Mucosa of descending colon (tissue), 3 donors: ENCODE data around the gene MTA2. TPM values are rescaled to one million over a fixed set of nuclear protein-coding genes. Genes with fewer than 3 reads are reported as not detected.

Experiments used
- ATAC-seq: fragments of 200-7000 bp; cut with Tn5 transposase; one replicate; pipeline ENCODE4 v1.9.1; 2020; ENCODE audit warnings: mild to moderate bottlenecking, moderate library complexity
- DNase-seq, 3 donors: peaks; one replicate each; pipeline ENCODE4 v3.0.0-alpha.2; 2020
- H3K36me3 ChIP-seq: fragments of 200-600 bp; one replicate; pipeline ENCODE4 v1.8.0; 2021; ENCODE audit warnings: low read depth, mild to moderate bottlenecking
- H3K4me1 ChIP-seq: fragments of 200-600 bp; one replicate; pipeline ENCODE4 v1.8.0; 2021; ENCODE audit warnings: low read depth, mild to moderate bottlenecking
- H3K4me3 ChIP-seq: fragments of 200-600 bp; one replicate; pipeline ENCODE4 v1.8.0; 2021; ENCODE audit warnings: mild to moderate bottlenecking
- H3K9me3 ChIP-seq: fragments of 200-600 bp; one replicate; pipeline ENCODE4 v1.8.0; 2021; ENCODE audit warnings: mild to moderate bottlenecking
- intact Hi-C, 2 donors: fragments of 100-400 bp; cut with DNase I in 1 of 2; cut with micrococcal nuclease in 1 of 2; formaldehyde crosslinking; loops; one replicate each; pipeline versions ENCODE4 v1.11.0 to v1.11.1; 2022; cut with DNase I, micrococcal nuclease
- total RNA-seq, 3 donors: library from RNA; stranded (reverse); fragmentation: NEBNext Ultra II Directional in 2 of 3; extraction: Animal tissue kit (Norgen Biotek cat#: 25700) in 2 of 3; gene quantifications; one replicate each; pipeline versions ENCODE4 v1.2.1 to v1.2.4, GENCODE V29; 2021 to 2023
- TF ChIP-seq, protein P1 (sequence below): fragments of 200-600 bp; IDR thresholded peaks from one replicate; pipeline ENCODE4 v1.8.0; 2022; ENCODE audit warnings: antibody characterized with exemption, mild to moderate bottlenecking
- donor health status: DM: no; HTN: no; CAD: no; lungs with moderate emphysema.
- donor health status: DM: no; HTN: no; CAD: no.
- donor health status: DM: no; HTN: yes; CAD: no.

The MTA2 gene
- total RNA-seq, 3 donors from 2014 or later = 70.7 to 92.1 (median 89.6) TPM

DNA sequence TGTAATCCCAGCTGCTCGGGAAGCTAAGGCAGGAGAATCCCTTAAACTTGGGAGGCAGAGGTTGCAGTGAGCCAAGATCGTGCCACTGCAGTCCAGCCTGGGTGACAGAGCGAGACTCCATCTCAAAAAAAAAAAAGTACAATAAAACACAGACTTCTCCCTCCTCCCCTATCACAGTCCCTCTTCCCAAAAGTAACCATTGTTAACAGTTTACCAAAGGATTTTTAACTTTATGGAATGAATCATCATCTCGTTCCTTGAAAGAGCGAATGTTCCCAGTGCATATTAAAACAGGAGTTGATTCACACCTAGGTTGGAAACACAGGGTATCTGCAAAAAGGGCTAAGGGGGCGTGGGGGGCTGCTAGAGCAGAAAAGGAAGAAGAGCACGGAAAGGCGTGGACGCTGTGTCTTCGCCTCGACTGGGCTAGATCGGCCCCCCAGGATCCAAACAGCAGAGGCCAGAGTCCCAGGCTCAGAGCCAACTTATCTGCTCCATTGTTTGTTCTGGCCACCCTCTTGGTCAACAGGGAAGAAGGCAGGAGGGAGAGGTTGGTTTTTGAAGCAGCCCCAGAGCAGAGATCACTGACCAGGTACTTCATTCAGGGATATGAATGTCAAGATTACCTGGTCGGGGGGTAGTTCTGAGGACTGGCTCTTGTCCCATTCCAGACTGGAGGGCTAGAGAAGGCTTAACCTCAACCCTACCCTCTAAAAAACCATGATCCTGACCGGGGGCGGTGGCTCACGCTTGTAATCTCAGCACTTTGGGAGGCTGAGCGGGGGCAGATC lies 52.9 kb downstream of the MTA2 start:
- peak; percentile 16 for ATAC-seq

DNA sequence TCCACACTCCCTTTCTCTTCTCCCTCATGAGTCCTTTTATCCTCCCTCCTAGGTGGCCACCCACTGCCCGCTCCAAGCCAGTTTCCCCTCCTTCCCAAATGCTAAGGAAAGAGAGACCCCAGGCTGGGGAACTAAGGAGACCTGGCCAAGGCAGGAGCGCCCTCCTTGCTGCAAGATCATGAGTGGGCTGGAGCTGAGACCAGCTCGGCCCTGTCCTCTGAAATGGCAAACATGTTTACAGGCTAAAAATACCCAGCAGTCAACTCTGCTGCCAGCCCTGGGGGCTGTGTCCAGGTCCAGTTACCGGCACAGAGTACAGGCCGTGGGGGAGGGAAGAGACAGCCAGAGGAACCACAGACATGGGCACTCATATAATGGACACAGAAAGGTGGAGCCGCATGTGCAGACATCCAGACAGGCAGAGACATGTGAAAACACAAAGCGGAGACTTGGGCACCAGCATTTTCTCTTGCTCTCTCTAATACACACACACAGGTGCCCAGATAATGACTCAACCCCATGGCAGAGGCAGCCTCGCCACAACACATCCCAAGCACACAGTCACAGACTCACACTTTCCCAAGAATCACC lies 53.9 kb downstream of the MTA2 start:
- TF ChIP-seq, protein P1, sequence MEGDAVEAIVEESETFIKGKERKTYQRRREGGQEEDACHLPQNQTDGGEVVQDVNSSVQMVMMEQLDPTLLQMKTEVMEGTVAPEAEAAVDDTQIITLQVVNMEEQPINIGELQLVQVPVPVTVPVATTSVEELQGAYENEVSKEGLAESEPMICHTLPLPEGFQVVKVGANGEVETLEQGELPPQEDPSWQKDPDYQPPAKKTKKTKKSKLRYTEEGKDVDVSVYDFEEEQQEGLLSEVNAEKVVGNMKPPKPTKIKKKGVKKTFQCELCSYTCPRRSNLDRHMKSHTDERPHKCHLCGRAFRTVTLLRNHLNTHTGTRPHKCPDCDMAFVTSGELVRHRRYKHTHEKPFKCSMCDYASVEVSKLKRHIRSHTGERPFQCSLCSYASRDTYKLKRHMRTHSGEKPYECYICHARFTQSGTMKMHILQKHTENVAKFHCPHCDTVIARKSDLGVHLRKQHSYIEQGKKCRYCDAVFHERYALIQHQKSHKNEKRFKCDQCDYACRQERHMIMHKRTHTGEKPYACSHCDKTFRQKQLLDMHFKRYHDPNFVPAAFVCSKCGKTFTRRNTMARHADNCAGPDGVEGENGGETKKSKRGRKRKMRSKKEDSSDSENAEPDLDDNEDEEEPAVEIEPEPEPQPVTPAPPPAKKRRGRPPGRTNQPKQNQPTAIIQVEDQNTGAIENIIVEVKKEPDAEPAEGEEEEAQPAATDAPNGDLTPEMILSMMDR = no peak
- intact Hi-C loops = loop anchor here in 1 of 2 donors (10.0 kb wide), 1 partner anchor 153 kb away; no protein-coding TSS in a partner anchor
- peak in 2 of 3 donors; percentile 43 to 48 for DNase-seq
- Histone ChIP-seq H3K4me1 (peaks cover 62% of the 10 kb centered on the region), H3K4me3 (no peak overlapping the region), H3K36me3 (no peaks in the 10 kb centered on the region), H3K9me3 (no peaks in the 10 kb centered on the region)
- no peak for ATAC-seq

More for the DNA sequence above, 52.9 kb downstream of the MTA2 start:
- Histone ChIP-seq H3K9me3 (no peaks in the 10 kb centered on the region), H3K4me3 (no peak overlapping the region), H3K36me3 (no peaks in the 10 kb centered on the region), H3K4me1 (peaks cover 63% of the 10 kb centered on the region)
- intact Hi-C loops = loop anchor here in 1 of 2 donors (10.0 kb wide), 1 partner anchor 154 kb away; no protein-coding TSS in a partner anchor
- TF ChIP-seq, protein P1 = no peak
- DNase-seq = peak in 2 of 3 donors; percentile 67 to 83

DNA sequence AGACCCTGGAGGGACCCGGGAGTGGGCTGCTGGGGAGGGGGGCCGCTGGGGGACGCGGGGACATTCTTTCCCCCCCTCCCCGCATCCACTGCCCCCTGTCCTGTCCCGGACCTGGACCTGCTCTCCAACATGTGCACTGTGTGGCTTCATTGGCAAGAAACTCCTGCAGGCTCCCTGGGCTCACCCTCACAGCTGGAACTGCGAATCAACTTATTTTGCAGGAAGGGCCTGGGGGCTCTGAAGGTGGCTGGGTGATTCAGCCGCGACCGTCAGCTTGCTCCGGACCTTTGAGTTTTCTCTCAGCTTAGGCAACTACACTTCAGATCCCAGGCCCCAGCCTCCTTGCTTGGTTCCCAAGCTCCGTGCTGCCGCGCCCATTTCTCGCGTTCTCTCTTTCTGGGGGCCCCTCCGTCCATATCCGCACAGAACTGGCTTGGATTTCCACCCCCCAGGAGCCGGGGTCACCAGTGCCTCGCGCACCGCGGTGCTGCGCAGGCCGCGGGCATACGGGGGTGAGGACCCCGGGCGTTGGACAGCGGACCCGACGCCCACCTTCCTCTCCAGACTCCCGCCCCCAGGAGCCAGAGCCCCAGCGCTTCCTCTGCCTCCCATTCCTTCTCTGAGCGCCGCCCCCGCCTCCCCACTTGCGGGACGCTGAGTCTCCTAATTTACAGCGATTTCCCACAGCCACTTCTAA lies 54.6 kb downstream of the MTA2 start:
- peak; percentile 57 to 71 (median 68) for DNase-seq
- intact Hi-C loops = loop anchor here in 1 of 2 donors (10.0 kb wide), 1 partner anchor 152 kb away; no protein-coding TSS in a partner anchor

DNA sequence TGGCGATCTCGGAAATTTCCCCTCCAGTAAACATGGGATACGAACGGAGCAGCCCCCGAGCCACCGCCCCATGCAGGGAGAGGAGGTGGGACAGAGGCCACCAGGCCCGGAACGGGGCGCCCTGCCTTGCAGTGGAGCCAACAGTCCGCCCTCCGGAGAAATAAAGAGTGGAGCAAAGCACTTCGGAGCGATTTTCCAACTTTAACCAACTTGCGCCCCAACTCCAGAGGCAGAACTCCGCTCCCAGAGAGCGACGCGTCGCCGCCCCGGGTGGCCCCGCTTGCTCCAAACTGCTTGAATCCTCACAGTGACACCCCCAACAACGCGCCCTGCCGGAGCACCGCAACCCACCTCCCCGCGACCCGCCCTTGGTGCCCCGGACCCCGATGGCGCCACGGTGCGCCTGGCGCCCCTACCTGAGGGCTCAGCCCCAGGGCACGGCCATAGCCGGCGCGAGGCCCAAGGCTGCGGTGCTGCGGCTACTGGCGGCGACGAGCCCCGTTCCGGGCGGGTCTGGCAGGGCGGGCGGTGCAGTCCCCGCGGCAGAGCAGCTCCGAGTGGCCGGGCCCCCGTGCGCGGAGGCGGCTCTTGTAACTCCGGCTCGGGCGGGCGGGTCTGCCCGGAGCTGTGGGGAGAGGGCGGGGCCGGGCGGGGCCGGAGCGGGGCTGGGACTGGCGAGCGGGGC lies 55.3 kb downstream of the MTA2 start, which contains the start of gene AHNAK:
Gene AHNAK (minus strand): TSS at position 563 of the 685 bp plus-strand sequence. CDS start 10,708 bp downstream, outside the sequence.
- TF ChIP-seq, protein P1 = no peak
- intact Hi-C loops = loop anchor here in 1 of 2 donors (10.0 kb wide), 1 partner anchor 152 kb away; no protein-coding TSS in a partner anchor
- DNase-seq (peak; percentile 92 to 94 (median 92)), ATAC-seq (peak; percentile 63)
- Histone ChIP-seq H3K4me3 (peak within 1 kb of the TSS; percentile 97), H3K9me3 (no peaks in the 10 kb centered on the region), H3K36me3 (no peaks in the 10 kb centered on the region), H3K4me1 (peaks cover 60% of the 10 kb centered on the region)

More for the DNA sequence above, 54.6 kb downstream of the MTA2 start:
- H3K9me3 ChIP-seq = no peaks in the 10 kb centered on the region
- peak overlapping the region; percentile 97 for H3K4me3 ChIP-seq
- peaks cover 61% of the 10 kb centered on the region for H3K4me1 ChIP-seq
- H3K36me3 ChIP-seq = no peaks in the 10 kb centered on the region
- peak; percentile 0 for ATAC-seq
- TF ChIP-seq, protein P1 = no peak
